HG03196 (cell line): Measurements from ENCODE around the gene MIPOL1.

Source experiments
- ATAC-seq: cut with Tn5 transposase; IDR thresholded peaks from one replicate; pipeline ENCODE4 v1.9.1; 2021; ENCODE audit not compliant: unreplicated experiment

The MIPOL1 gene

GRCh38 chr14:37583358-37584210 is 385.8 kb downstream of the MIPOL1 start:
- ATAC-seq: no peak

- ATAC-seq: no peak
Measured at GRCh38 chr14:37584211-37585100, 386.7 kb downstream of the MIPOL1 start.

GRCh38 chr14:37585101-37585511 is 387.4 kb downstream of the MIPOL1 start:
- no peak for ATAC-seq

- no peak for ATAC-seq
Measured at GRCh38 chr14:37585971-37586796, 388.4 kb downstream of the MIPOL1 start.

GRCh38 chr14:37586797-37587130 is 389.0 kb downstream of the MIPOL1 start:
- ATAC-seq: no peak

- no peak for ATAC-seq
Measured at GRCh38 chr14:37587131-37587803, 389.5 kb downstream of the MIPOL1 start.

GRCh38 chr14:37587881-37588666 is 390.3 kb downstream of the MIPOL1 start:
- no peak for ATAC-seq

GRCh38 chr14:37588667-37588955 is 390.9 kb downstream of the MIPOL1 start:
- ATAC-seq: no peak

- ATAC-seq: no peak
Measured at GRCh38 chr14:37588956-37589714, 391.4 kb downstream of the MIPOL1 start.

GRCh38 chr14:37589715-37590427 is 392.1 kb downstream of the MIPOL1 start:
- ATAC-seq: no peak

GRCh38 chr14:37590428-37591139 is 392.8 kb downstream of the MIPOL1 start:
- ATAC-seq: no peak

- no peak for ATAC-seq
Measured at GRCh38 chr14:37591311-37591940, 393.7 kb downstream of the MIPOL1 start.

- ATAC-seq: no peak
Measured at GRCh38 chr14:37591941-37592481, 394.3 kb downstream of the MIPOL1 start.

GRCh38 chr14:37592482-37593408 is 395.0 kb downstream of the MIPOL1 start:
- ATAC-seq: no peak

- ATAC-seq: no peak
Measured at GRCh38 chr14:37593511-37594237, 395.9 kb downstream of the MIPOL1 start.
